Ishikawa (cell line): Measurements from ENCODE around the gene UBTD2.

Experiments used
- CEBPB ChIP-seq: IDR thresholded peaks from 2 replicates; pipeline ENCODE4 v1.6.1; 2012
- EP300 ChIP-seq: IDR thresholded peaks from 2 replicates; pipeline ENCODE4 v1.6.1; 2012; ENCODE audit warnings: borderline replicate concordance
- MAX ChIP-seq: IDR thresholded peaks from 2 replicates; pipeline ENCODE4 v1.6.1; 2012
- RAD21 ChIP-seq: IDR thresholded peaks from 2 replicates; pipeline ENCODE4 v1.6.1; 2012; ENCODE audit warnings: low read depth
- TEAD4 ChIP-seq: IDR thresholded peaks from 2 replicates; pipeline ENCODE4 v1.6.1; 2012
- TF ChIP-seq, protein P1 (sequence below): IDR thresholded peaks from 2 replicates; pipeline ENCODE4 v1.6.1; 2012; ENCODE audit warnings: low read depth, mild to moderate bottlenecking

- TF ChIP-seq, protein P1, sequence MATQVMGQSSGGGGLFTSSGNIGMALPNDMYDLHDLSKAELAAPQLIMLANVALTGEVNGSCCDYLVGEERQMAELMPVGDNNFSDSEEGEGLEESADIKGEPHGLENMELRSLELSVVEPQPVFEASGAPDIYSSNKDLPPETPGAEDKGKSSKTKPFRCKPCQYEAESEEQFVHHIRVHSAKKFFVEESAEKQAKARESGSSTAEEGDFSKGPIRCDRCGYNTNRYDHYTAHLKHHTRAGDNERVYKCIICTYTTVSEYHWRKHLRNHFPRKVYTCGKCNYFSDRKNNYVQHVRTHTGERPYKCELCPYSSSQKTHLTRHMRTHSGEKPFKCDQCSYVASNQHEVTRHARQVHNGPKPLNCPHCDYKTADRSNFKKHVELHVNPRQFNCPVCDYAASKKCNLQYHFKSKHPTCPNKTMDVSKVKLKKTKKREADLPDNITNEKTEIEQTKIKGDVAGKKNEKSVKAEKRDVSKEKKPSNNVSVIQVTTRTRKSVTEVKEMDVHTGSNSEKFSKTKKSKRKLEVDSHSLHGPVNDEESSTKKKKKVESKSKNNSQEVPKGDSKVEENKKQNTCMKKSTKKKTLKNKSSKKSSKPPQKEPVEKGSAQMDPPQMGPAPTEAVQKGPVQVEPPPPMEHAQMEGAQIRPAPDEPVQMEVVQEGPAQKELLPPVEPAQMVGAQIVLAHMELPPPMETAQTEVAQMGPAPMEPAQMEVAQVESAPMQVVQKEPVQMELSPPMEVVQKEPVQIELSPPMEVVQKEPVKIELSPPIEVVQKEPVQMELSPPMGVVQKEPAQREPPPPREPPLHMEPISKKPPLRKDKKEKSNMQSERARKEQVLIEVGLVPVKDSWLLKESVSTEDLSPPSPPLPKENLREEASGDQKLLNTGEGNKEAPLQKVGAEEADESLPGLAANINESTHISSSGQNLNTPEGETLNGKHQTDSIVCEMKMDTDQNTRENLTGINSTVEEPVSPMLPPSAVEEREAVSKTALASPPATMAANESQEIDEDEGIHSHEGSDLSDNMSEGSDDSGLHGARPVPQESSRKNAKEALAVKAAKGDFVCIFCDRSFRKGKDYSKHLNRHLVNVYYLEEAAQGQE = no peak
- no peak for TF ChIP-seq RAD21
- no peak for TF ChIP-seq MAX
- TF ChIP-seq TEAD4 = no peak
- no peak for TF ChIP-seq CEBPB
- no peak for TF ChIP-seq EP300
Measured at GRCh38 chr5:172166030-172166826, 117.3 kb downstream of the UBTD2 start.
